Measurements from ENCODE around the gene EOLA2. TPM values are rescaled to one million over a fixed set of nuclear protein-coding genes. Genes with fewer than 3 reads are reported as not detected.

EOLA2 gene
- total RNA-seq, 1 donor from 2014 or later: 38.4 TPM

DNA sequence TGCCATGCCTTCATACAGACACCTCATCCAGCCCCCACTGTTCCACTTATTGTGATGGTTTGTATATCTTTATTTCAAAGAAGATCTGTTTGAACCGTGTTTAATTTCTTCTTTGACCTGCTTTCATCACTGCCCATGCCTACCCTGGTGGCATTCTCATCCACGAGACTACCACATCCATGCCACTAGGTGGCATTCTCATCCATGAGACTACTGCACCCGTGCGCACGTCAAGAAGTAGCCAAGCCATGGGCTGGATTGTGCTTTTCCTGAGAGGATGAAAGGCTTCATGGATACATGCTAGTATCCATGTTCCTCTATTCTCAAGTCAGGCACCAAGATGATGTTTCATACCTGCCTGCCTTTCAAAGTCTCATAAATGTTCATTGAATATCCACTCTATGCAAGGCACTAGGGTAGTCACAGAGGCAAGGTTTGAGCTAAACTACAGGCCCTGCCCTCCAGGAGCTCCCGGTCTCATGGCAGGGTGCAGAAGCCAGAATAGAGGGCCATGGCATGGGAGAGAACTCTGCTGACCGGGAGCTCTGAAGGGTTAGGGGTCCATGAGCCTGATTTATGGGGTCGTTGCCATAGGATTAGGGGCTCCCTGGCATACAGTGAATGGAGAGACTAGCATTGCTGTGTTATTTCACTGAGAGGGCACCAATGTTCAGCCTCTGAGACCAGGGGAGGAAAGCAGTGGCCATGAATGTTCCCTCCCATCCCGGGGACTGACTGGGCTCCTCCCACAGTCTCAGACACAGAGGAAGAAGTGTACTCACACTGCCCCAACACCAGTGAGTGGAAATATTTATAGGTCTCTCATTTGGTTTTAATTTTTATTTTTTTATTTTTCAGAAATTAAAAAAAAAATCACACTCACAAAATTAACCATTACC is 24.8 kb upstream of the EOLA2 start:
- peaks cover 27% of the 10 kb centered on the region for H3K36me3 Mint-ChIP-seq (ENCODE audit: low read depth)
- CTCF ChIA-PET: interaction anchor here (1.0 kb wide), 1 partner anchor 624 kb away, joined by 4 read pairs; no protein-coding TSS in a partner anchor
- no peaks in the 10 kb centered on the region for H3K27me3 Mint-ChIP-seq
- DNase-seq (no peak), ATAC-seq (ENCODE audit: low read depth) (peak; percentile 54)
- no peaks in the 10 kb centered on the region for H3K9me3 Mint-ChIP-seq
- no peaks in the 10 kb centered on the region for H3K4me1 Mint-ChIP-seq
- H3K27ac Mint-ChIP-seq: no peak overlapping the region
- intact Hi-C loops (cut with micrococcal nuclease): loop anchor here (1.0 to 5.0 kb wide), 5 partner anchors 399 to 1119 kb away; partner anchors contain the start of gene MAMLD1
- H3K4me3 Mint-ChIP-seq: no peak overlapping the region
- POLR2A ChIA-PET: no interaction called here
- TF ChIP-seq, protein P1, sequence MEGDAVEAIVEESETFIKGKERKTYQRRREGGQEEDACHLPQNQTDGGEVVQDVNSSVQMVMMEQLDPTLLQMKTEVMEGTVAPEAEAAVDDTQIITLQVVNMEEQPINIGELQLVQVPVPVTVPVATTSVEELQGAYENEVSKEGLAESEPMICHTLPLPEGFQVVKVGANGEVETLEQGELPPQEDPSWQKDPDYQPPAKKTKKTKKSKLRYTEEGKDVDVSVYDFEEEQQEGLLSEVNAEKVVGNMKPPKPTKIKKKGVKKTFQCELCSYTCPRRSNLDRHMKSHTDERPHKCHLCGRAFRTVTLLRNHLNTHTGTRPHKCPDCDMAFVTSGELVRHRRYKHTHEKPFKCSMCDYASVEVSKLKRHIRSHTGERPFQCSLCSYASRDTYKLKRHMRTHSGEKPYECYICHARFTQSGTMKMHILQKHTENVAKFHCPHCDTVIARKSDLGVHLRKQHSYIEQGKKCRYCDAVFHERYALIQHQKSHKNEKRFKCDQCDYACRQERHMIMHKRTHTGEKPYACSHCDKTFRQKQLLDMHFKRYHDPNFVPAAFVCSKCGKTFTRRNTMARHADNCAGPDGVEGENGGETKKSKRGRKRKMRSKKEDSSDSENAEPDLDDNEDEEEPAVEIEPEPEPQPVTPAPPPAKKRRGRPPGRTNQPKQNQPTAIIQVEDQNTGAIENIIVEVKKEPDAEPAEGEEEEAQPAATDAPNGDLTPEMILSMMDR (IDR thresholded peaks at IDR 0.05): no peak

DNA sequence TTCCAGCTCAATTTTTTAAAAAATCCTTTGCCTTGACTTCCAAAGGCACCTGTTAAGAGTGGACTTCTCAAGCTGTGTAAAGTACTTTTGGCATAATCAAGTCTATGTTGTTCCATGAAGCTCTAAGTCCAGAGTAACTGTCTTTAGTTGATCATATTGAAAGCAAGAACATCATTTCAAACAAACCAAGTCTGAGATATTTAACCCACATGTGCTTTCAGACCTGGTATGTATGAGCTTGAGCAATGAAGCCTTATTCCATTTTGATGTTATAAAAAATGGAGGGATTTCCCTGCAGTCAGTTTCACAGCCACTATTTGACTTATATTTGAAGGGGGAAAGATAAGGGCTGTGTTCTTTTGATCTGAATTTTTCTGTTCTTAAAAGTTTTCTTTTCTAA is 23.7 kb upstream of the EOLA2 start:
- ATAC-seq (ENCODE audit: low read depth): no peak
- Mint-ChIP-seq H3K36me3 (ENCODE audit: low read depth) (peaks cover 27% of the 10 kb centered on the region), H3K4me3 (no peak overlapping the region), H3K27ac (no peak overlapping the region), H3K27me3 (no peaks in the 10 kb centered on the region), H3K9me3 (no peaks in the 10 kb centered on the region), H3K4me1 (no peaks in the 10 kb centered on the region)
- TF ChIP-seq, protein P1 (IDR thresholded peaks at IDR 0.05): no peak
- POLR2A ChIA-PET: no interaction called here
- CTCF ChIA-PET: interaction anchor here (0.6 to 0.8 kb wide), 2 partner anchors 12 to 523 kb away, joined by 3 read pairs; no protein-coding TSS in a partner anchor
- intact Hi-C loops (cut with micrococcal nuclease): loop anchor here (2.0 to 5.0 kb wide), 4 partner anchors 400 to 1120 kb away; partner anchors contain the start of gene MAMLD1
- DNase-seq: no peak

DNA sequence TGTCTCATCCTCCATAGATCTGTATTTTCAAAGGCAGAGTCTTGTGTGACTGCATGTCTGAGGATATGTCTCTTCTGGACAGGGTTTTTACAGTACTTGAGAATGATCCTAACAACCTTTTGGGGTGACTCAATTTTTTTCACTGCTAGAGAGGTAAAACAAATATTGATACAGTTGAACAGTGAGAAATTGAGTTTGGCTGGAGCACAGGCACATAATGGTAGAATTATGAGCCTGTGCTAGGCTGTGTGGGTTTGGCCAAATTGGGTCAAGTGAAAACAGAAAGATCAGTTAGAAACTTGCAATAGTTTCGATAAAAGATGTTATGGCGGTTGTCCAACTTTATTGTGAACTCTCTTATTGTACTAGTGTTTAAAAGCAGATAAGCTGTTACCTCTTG is 23.3 kb upstream of the EOLA2 start:
- Mint-ChIP-seq H3K36me3 (ENCODE audit: low read depth) (peaks cover 27% of the 10 kb centered on the region), H3K9me3 (no peaks in the 10 kb centered on the region), H3K27ac (no peak overlapping the region), H3K27me3 (no peaks in the 10 kb centered on the region), H3K4me3 (no peak overlapping the region), H3K4me1 (no peaks in the 10 kb centered on the region)
- DNase-seq (no peak), ATAC-seq (ENCODE audit: low read depth) (no peak)
- POLR2A ChIA-PET: no interaction called here
- TF ChIP-seq, protein P1 (IDR thresholded peaks at IDR 0.05): no peak
- intact Hi-C loops (cut with micrococcal nuclease): loop anchor here (5.0 kb wide), 2 partner anchors 401 to 1121 kb away; partner anchors contain the start of gene MAMLD1
- CTCF ChIA-PET: interaction anchor here (0.6 to 0.8 kb wide), 2 partner anchors 11 to 524 kb away, joined by 3 read pairs; no protein-coding TSS in a partner anchor

DNA sequence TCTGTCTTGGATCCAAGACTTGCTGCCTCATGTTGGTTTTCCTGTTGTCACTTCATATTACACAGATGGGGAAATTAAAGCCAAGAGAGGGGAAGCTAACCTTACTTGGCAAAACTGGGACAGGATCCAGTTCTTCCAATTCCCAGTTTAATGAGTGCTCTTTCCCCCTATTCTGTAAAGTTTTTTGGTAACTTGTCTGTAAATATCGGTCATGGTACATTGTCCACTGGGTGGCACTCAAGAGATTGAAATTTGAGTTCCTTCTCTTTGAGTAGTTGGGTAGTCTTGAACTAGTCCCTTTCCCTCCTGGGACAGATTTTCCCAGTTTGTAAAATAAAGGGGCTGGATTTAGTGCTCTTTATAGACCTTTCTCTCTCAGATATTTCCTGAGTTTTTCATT is 12.4 kb upstream of the EOLA2 start:
- ChIA-PET POLR2A (no interaction called here), CTCF (interaction anchor here (0.9 kb wide), 1 partner anchor 11 kb away, joined by 3 read pairs; no protein-coding TSS in a partner anchor)
- Mint-ChIP-seq H3K27me3 (no peaks in the 10 kb centered on the region), H3K36me3 (ENCODE audit: low read depth) (peaks cover 37% of the 10 kb centered on the region), H3K9me3 (no peaks in the 10 kb centered on the region), H3K4me1 (no peaks in the 10 kb centered on the region), H3K27ac (no peak overlapping the region), H3K4me3 (no peak overlapping the region)
- DNase-seq (no peak), ATAC-seq (ENCODE audit: low read depth) (peak; percentile 18)
- intact Hi-C loops (cut with micrococcal nuclease): loop anchor here (1.0 kb wide), 1 partner anchor 536 kb away; no protein-coding TSS in a partner anchor
- TF ChIP-seq, protein P1 (IDR thresholded peaks at IDR 0.05): no peak
